Uterus (tissue), 4 donors: ENCODE results near the gene SYNE1. TPM values are rescaled to one million over a fixed set of nuclear protein-coding genes. Genes with fewer than 3 reads are reported as not detected.

Experiments used
- DNase-seq, 2 donors: peaks; one replicate each; pipeline ENCODE4 v3.0.0-alpha.2; 2019 to 2020
- H3K27ac ChIP-seq, 2 donors: fragments of 200-600 bp; sonication (generic); 1 replicate in 1 of 2; 2 replicates in 1 of 2; pipeline ENCODE4 v1.5.1; 2016 to 2018
- H3K27me3 ChIP-seq, 2 donors: fragments of 200-600 bp; sonication (generic); one replicate each; pipeline ENCODE4 v1.5.1; 2018 to 2019; ENCODE audit warnings: control low read depth in 1 of 2
- H3K36me3 ChIP-seq, 2 donors: fragments of 200-600 bp; sonication (generic); one replicate each; pipeline ENCODE4 v1.5.1; 2019; ENCODE audit warnings: control low read depth in 1 of 2
- H3K4me1 ChIP-seq, 2 donors: fragments of 200-600 bp; sonication (generic); one replicate each; pipeline ENCODE4 v1.5.1; 2018 to 2019; ENCODE audit warnings: control low read depth in 1 of 2
- H3K4me3 ChIP-seq, 2 donors: fragments of 200-600 bp; sonication (generic); 1 replicate in 1 of 2; 2 replicates in 1 of 2; pipeline ENCODE4 v1.5.1; 2018 to 2019; ENCODE audit warnings: mild to moderate bottlenecking in 1 of 2
- H3K9me3 ChIP-seq, 2 donors: fragments of 200-600 bp; sonication (generic); one replicate each; pipeline ENCODE4 v1.5.1; 2019; ENCODE audit warnings: control low read depth in 1 of 2
- CTCF ChIP-seq, 4 experiments: fragments of 200-600 bp in 2 of 4; fragments of 450-650 bp in 2 of 4; sonication (generic) in 2 of 4; IDR thresholded peaks; one replicate each; pipeline ENCODE4 v1.5.1; 2016 to 2019; ENCODE audit warnings: antibody characterized with exemption in 4 of 4, mild to moderate bottlenecking in 2 of 4, moderate library complexity in 1 of 4
- POLR2A ChIP-seq, 2 donors: fragments of 450-650 bp; IDR thresholded peaks; one replicate each; pipeline ENCODE4 v1.6.1; 2016; ENCODE audit warnings: antibody characterized with exemption in 2 of 2, mild to moderate bottlenecking in 1 of 2, moderate library complexity in 1 of 2
- intact Hi-C: fragments of 100-400 bp; cut with DNase I; formaldehyde crosslinking; loops from one replicate; pipeline ENCODE4 v1.15.1; 2023; ENCODE audit warnings: low total_unique reads
- total RNA-seq, 4 donors: library from RNA; depleted of rRNA in 3 of 4; stranded (reverse); fragments of >200 nt in 3 of 4; gene quantifications; one replicate each; pipeline versions ENCODE4 v1.1.0 to v1.2.4, GENCODE V29; 2014 to 2023
- donor health status: DM: yes; HTN: yes; CAD: no.

Gene SYNE1
- total RNA-seq, 4 donors from 2014 or later = 134 to 339 (median 181) TPM

DNA sequence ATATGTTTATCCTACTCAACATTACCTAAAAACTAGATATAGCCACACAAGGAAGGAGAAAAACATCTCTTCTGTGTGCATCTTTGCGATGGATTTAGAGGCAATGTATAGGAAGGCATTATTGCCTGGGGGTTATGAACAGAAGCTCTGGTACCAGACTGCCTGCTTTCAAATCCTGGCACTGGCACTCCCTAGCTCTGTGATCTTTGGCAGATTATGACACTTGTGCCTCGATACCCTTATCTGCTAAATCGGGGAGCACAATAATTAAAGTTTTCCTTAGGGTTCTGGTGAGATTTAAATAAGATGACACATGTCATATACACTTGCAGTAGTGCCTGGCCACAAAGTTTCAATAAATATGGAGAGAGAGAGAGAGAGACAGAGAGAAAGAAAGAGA lies 53.3 kb downstream of the SYNE1 start:
- no peak for TF ChIP-seq POLR2A (IDR thresholded peaks at IDR 0.05)
- no peak for TF ChIP-seq CTCF (IDR thresholded peaks at IDR 0.05)
- no peak overlapping the region for H3K4me3 ChIP-seq
- no peak for DNase-seq
- no peaks in the 10 kb centered on the region for H3K27me3 ChIP-seq
- no peak overlapping the region for H3K27ac ChIP-seq
- intact Hi-C loops = no loop called here
- no peaks in the 10 kb centered on the region for H3K9me3 ChIP-seq
- no peaks in the 10 kb centered on the region for H3K36me3 ChIP-seq
- H3K4me1 ChIP-seq = no peaks in the 10 kb centered on the region

DNA sequence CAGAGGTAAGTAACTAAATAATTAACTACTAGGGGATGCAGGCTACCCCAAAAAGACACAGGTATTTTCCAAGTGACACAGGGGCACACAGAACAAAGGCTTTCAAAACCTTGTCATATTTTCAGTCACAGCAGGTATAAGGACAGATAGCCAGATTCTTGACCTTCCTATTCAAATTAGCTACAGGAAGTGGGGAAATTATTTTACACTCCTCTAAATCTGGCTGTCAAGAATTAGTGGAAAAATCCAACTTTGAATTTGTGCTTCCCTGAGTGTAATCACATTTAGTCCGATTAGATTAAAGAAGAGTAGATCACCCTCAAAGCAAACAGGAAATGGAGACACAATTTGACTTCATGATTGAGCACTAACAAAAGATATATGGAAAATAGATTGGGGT lies 60.6 kb downstream of the SYNE1 start:
- Histone ChIP-seq H3K4me3 (no peak overlapping the region), H3K27ac (peak overlapping the region; percentile 12 to 38)
- no peak for DNase-seq

DNA sequence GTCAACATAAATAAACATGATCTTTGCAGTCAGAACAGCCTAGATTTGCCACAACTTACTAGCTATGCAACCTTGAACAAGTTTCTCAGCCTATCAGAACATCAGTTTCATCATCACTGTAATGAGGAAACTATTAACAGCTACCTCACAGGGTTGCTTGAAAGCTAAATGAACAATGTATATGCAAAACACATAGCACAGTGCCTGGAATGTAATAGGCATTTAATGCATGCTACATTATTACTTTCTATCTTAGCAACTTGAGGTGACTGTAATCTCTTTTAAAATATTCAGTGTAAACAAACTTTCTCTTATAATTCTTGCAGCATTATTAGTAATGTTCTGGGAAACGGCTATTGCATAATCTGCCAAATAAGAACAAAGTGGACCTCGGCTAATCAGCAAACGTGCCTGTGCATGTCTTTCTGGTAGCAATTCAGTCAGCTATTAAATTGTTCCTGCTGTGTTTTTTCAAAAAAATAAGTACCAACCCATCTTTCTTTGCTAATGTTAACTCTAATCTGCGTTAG lies 61.5 kb downstream of the SYNE1 start:
- H3K27ac ChIP-seq = peak overlapping the region; percentile 12 to 38

More for the DNA sequence above, 60.6 kb downstream of the SYNE1 start:
- Histone ChIP-seq H3K9me3 (no peaks in the 10 kb centered on the region), H3K27me3 (no peaks in the 10 kb centered on the region), H3K36me3 (no peaks in the 10 kb centered on the region), H3K4me1 (peaks cover 3 to 5% of the 10 kb centered on the region in 2 donors)
- TF ChIP-seq CTCF (IDR thresholded peaks at IDR 0.05) = no peak
- TF ChIP-seq POLR2A (IDR thresholded peaks at IDR 0.05) = no peak
- intact Hi-C loops = no loop called here

GRCh38 chr6:152575161-152575560 lies 62.0 kb downstream of the SYNE1 start:
- DNase-seq = no peak
- H3K4me1 ChIP-seq = peaks cover 3 to 5% of the 10 kb centered on the region in 2 donors
- H3K36me3 ChIP-seq = no peaks in the 10 kb centered on the region
- H3K9me3 ChIP-seq = no peaks in the 10 kb centered on the region
- H3K27me3 ChIP-seq = no peaks in the 10 kb centered on the region
- peak overlapping the region in 1 of 2 donors; percentile 1 for H3K27ac ChIP-seq
- intact Hi-C loops = no loop called here
- TF ChIP-seq CTCF (IDR thresholded peaks at IDR 0.05) = no peak
- TF ChIP-seq POLR2A (IDR thresholded peaks at IDR 0.05) = no peak
- no peak overlapping the region for H3K4me3 ChIP-seq

More for the DNA sequence above, 61.5 kb downstream of the SYNE1 start:
- Histone ChIP-seq H3K9me3 (no peaks in the 10 kb centered on the region), H3K27me3 (no peaks in the 10 kb centered on the region), H3K4me1 (peaks cover 3 to 5% of the 10 kb centered on the region in 2 donors), H3K36me3 (no peaks in the 10 kb centered on the region), H3K4me3 (no peak overlapping the region)
- DNase-seq = peak in 1 of 2 donors; percentile 49
- TF ChIP-seq CTCF (IDR thresholded peaks at IDR 0.05) (no peak), POLR2A (IDR thresholded peaks at IDR 0.05) (no peak)
- intact Hi-C loops = no loop called here

DNA sequence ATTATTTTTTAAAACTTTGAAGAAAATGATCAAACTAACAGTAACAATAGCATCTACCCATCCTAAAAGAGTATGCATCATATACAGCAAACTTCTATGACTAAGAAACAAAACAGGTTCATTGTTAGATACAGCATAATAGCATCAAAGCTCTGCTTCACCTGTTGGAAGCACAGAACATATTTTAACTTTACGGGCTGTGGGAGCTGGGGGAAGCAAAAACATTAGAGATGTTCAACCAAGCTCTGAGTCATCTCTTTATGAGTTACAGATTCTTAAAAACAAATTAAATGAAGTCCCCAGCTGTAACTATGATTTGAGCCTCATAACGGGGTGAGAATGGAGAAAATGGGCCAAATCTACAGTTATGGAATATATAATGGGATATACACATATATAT lies 63.4 kb downstream of the SYNE1 start:
- DNase-seq = no peak
- intact Hi-C loops = no loop called here
- H3K4me1 ChIP-seq = peaks cover 3 to 5% of the 10 kb centered on the region in 2 donors
- no peaks in the 10 kb centered on the region for H3K36me3 ChIP-seq
- H3K27me3 ChIP-seq = no peaks in the 10 kb centered on the region
- no peak for TF ChIP-seq POLR2A (IDR thresholded peaks at IDR 0.05)
- no peak for TF ChIP-seq CTCF (IDR thresholded peaks at IDR 0.05)
- H3K27ac ChIP-seq = peak overlapping the region; percentile 1 to 17
- H3K4me3 ChIP-seq = no peak overlapping the region
- H3K9me3 ChIP-seq = no peaks in the 10 kb centered on the region
